Gastrocnemius medialis (tissue), 4 donors: ENCODE measurements around the gene PTCD1. TPM values are rescaled to one million over a fixed set of nuclear protein-coding genes. Genes with fewer than 3 reads are reported as not detected.

Experiments used
- ATAC-seq, 2 donors: fragments of 150-250 bp; one replicate each; pipeline ENCODE4 v1.9.1; 2016
- DNase-seq, 2 donors: peaks; one replicate each; pipeline ENCODE4 v3.0.0-alpha.2; 2019
- H3K27ac ChIP-seq, 4 donors: fragments of 200-600 bp; sonication (generic); 1 replicate in 1 of 4; 2 replicates in 3 of 4; pipeline ENCODE4 v1.5.1; 2016 to 2018; ENCODE audit warnings: mild to moderate bottlenecking in 2 of 4, moderate library complexity in 1 of 4
- H3K27me3 ChIP-seq, 3 donors: fragments of 200-600 bp; sonication (generic) in 2 of 3; 1 replicate in 1 of 3; 2 replicates in 2 of 3; pipeline versions ENCODE4 v1.5.1 to v1.6.0; 2016 to 2019; ENCODE audit warnings: mild to moderate bottlenecking in 1 of 3, moderate library complexity in 1 of 3
- H3K36me3 ChIP-seq, 2 donors: fragments of 200-600 bp; sonication (generic) in 1 of 2; one replicate each; pipeline ENCODE4 v1.5.1; 2017 to 2018
- H3K4me1 ChIP-seq, 2 donors: fragments of 200-600 bp; sonication (generic) in 1 of 2; one replicate each; pipeline ENCODE4 v1.5.1; 2016 to 2017; ENCODE audit warnings: mild to moderate bottlenecking in 2 of 2
- H3K4me3 ChIP-seq, 4 donors: fragments of 200-600 bp; sonication (generic) in 3 of 4; 1 replicate in 1 of 4; 2 replicates in 3 of 4; pipeline ENCODE4 v1.5.1; 2016 to 2019; ENCODE audit warnings: mild to moderate bottlenecking in 2 of 4
- H3K9me3 ChIP-seq, 3 donors: fragments of 200-600 bp; sonication (generic) in 2 of 3; 1 replicate in 1 of 3; 2 replicates in 2 of 3; pipeline ENCODE4 v1.5.1; 2016 to 2019
- CTCF ChIP-seq, 5 experiments: fragments of 450-650 bp in 3 of 5; fragments of 200-600 bp in 2 of 5; sonication (generic) in 2 of 5; IDR thresholded peaks in 4 of 5; conservative IDR thresholded peaks in 1 of 5; 1 replicate in 4 of 5; 2 replicates in 1 of 5; pipeline ENCODE4 v1.5.1; 2016 to 2019; ENCODE audit warnings: antibody characterized with exemption in 5 of 5, mild to moderate bottlenecking in 3 of 5, moderate library complexity in 3 of 5
- POLR2A ChIP-seq, 2 donors: fragments of 450-650 bp; IDR thresholded peaks; one replicate each; pipeline ENCODE4 v1.6.1; 2017; ENCODE audit warnings: antibody characterized with exemption in 2 of 2, mild to moderate bottlenecking in 2 of 2, moderate library complexity in 2 of 2
- in situ Hi-C, 4 donors: fragments of 200-750 bp; cut with MboI; loops; one replicate each; pipeline versions ENCODE4 v1.15.0 to v1.8.0; 2017; ENCODE audit warnings: low sequenced_read_pairs in 4 of 4
- intact Hi-C: fragments of 100-400 bp; cut with DNase I; formaldehyde crosslinking; loops from one replicate; pipeline ENCODE4 v1.15.1; 2023; ENCODE audit warnings: low total_unique reads
- total RNA-seq, 4 donors: library from RNA; depleted of rRNA; stranded (reverse); fragments of >200 nt; gene quantifications; one replicate each; pipeline versions ENCODE4 v1.1.0 to v1.2.3, GENCODE V29; 2016

PTCD1 gene
- total RNA-seq, 4 donors from 2014 or later = 7.8 to 14.1 (median 10.9) TPM

- DNase-seq = no peak
Measured at GRCh38 chr7:99422625-99423024, 16.0 kb downstream of the PTCD1 start.

DNA sequence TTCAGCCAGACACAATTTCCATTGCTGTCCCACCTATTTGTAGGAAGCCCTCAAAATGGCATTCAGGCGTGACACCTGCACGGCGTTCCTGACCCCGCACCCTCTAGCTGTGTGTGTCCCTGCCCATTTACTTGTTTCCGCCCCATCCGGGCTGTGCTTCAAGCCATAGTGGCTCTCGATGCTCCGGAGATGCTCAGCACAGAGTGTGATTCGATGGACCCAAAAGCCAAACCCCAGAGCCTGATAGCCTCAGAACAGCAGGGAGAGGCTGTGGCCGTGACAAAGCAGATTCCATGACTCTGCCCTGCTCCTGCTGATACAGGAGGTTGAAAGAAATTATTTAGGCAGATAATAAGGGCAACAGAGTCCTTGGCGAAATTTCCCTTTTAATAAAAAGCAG lies 16.4 kb downstream of the PTCD1 start:
- intact Hi-C loops (no loop called here), in situ Hi-C loops (no loop called here)
- no peak overlapping the region for H3K27ac ChIP-seq

More at GRCh38 chr7:99422625-99423024, 16.0 kb downstream of the PTCD1 start:
- Histone ChIP-seq H3K27ac (no peak overlapping the region), H3K27me3 (no peaks in the 10 kb centered on the region), H3K4me3 (no peak overlapping the region), H3K36me3 (peaks cover 0 to 65% of the 10 kb centered on the region in 2 donors), H3K4me1 (no peaks in the 10 kb centered on the region), H3K9me3 (no peaks in the 10 kb centered on the region)
- TF ChIP-seq CTCF (IDR thresholded peaks at IDR 0.05 in 4 of 5, conservative IDR thresholded peaks at IDR 0.05 in 1 of 5) (no peak), POLR2A (IDR thresholded peaks at IDR 0.05) (no peak)
- ATAC-seq = no peak
- in situ Hi-C loops (no loop called here), intact Hi-C loops (no loop called here)

DNA sequence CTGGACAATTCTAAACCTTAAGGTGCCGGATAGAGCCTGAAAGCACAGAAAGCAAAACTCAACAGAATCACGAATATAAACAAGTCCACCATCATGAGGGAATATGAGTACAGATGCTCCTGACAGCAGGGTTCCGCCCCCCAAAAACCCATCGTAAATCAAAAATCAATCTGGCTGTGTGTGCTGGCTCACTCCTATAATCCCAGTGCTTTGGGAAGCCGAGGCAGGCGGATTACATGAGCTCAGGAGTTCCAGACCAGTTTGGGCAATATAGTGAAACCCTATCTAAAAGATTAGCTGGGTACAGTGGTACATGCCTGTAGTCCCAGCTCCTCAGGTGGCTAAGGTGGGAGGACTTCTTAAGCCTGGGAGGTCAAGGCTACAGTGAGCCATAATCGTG lies 17.6 kb downstream of the PTCD1 start:
- no peaks in the 10 kb centered on the region for H3K27me3 ChIP-seq
- no peak overlapping the region for H3K27ac ChIP-seq
- H3K9me3 ChIP-seq = no peaks in the 10 kb centered on the region
- intact Hi-C loops = no loop called here
- TF ChIP-seq CTCF (IDR thresholded peaks at IDR 0.05 in 4 of 5, conservative IDR thresholded peaks at IDR 0.05 in 1 of 5) (no peak), POLR2A (IDR thresholded peaks at IDR 0.05) (no peak)
- no peak overlapping the region for H3K4me3 ChIP-seq
- peaks cover 0 to 82% of the 10 kb centered on the region in 2 donors for H3K36me3 ChIP-seq
- DNase-seq = no peak
- H3K4me1 ChIP-seq = no peaks in the 10 kb centered on the region
- no peak for ATAC-seq
- in situ Hi-C loops = no loop called here

More for the DNA sequence above, 16.4 kb downstream of the PTCD1 start:
- no peak for TF ChIP-seq CTCF (IDR thresholded peaks at IDR 0.05 in 4 of 5, conservative IDR thresholded peaks at IDR 0.05 in 1 of 5)
- TF ChIP-seq POLR2A (IDR thresholded peaks at IDR 0.05) = no peak
- ATAC-seq = no peak
- no peaks in the 10 kb centered on the region for H3K9me3 ChIP-seq
- peaks cover 0 to 70% of the 10 kb centered on the region in 2 donors for H3K36me3 ChIP-seq
- H3K27me3 ChIP-seq = no peaks in the 10 kb centered on the region
- H3K4me1 ChIP-seq = no peaks in the 10 kb centered on the region
- DNase-seq = no peak
- H3K4me3 ChIP-seq = no peak overlapping the region

DNA sequence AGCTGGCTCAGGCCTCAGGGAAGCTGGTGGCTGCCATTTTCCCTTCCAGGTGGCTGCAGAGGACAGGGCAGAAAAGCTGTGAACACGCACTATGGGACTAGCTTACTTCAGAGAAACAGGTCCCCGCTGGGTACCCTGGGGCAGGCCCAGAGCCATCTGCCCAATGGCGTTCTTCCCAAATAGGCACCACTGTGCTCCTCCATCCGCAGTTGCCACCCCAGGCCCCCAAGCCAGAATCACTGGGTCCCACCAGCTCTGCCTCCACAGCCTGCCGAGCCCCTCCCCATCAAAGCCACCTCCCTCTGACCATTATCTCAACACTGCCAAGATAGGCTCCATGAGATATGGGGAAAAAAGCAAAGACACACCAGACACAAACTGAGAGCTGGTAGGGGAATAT lies 18.4 kb downstream of the PTCD1 start:
- TF ChIP-seq CTCF (IDR thresholded peaks at IDR 0.05 in 4 of 5, conservative IDR thresholded peaks at IDR 0.05 in 1 of 5) = no peak
- no peak for TF ChIP-seq POLR2A (IDR thresholded peaks at IDR 0.05)
- no peak for DNase-seq
- Histone ChIP-seq H3K4me3 (no peak overlapping the region), H3K27me3 (no peaks in the 10 kb centered on the region), H3K9me3 (no peaks in the 10 kb centered on the region), H3K4me1 (no peaks in the 10 kb centered on the region), H3K27ac (no peak overlapping the region), H3K36me3 (peaks cover 0 to 81% of the 10 kb centered on the region in 2 donors)
- in situ Hi-C loops (no loop called here), intact Hi-C loops (no loop called here)
- no peak for ATAC-seq
